Transverse colon (tissue), 4 donors: ENCODE measurements around the gene TRIM25.

Experiments
- POLR2A ChIP-seq: fragments of 450-650 bp; IDR thresholded peaks from one replicate; pipeline ENCODE4 v1.6.1; 2016; ENCODE audit warnings: antibody characterized with exemption, mild to moderate bottlenecking, moderate library complexity
- POLR2AphosphoS5 ChIP-seq, 3 donors: sonication (generic); formaldehyde crosslinking; IDR thresholded peaks; one replicate each; pipeline ENCODE4 v1.6.1; 2016; ENCODE audit warnings: antibody characterized with exemption in 3 of 3
- TF ChIP-seq, protein P1 (sequence below), 5 experiments: fragments of 200-600 bp in 3 of 5; fragments of 450-650 bp in 2 of 5; sonication (generic) in 3 of 5; IDR thresholded peaks; 1 replicate in 2 of 5; 2 replicates in 3 of 5; pipeline ENCODE4 v1.5.1; 2016 to 2017; ENCODE audit warnings: antibody characterized with exemption in 5 of 5, inconsistent platforms in 3 of 5, mild to moderate bottlenecking in 2 of 5, moderate library complexity in 1 of 5

DNA sequence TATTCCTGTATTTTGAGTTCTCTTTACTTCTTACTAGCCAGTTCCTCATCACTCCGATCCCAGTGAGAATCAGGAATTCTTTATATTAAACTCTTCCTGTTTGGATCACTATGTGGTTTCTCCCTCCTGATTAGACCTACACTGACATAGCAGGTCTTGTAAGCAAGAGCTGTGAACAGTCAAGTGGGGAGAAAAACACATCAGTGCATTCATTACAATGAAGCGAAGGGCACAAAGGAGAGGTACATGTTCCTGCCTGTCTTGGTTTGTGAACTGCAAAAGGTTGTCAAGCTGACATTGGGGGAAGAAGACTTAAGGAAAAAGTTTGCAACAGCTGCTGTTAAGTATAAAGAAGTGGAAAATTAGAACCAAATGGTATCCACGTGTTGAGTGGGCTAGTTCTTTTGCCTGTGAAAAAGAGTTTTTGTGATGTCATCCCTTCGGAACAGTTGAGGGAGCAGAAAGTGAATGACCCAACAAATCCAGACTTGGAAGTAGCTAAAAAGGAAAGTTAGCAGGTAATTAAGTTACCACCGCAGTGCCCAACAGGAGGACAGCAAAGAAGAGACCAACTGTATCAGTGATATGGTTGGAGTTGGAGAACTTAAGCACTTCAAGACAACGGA lies 23.0 kb upstream of the TRIM25 start:
- TF ChIP-seq, protein P1, sequence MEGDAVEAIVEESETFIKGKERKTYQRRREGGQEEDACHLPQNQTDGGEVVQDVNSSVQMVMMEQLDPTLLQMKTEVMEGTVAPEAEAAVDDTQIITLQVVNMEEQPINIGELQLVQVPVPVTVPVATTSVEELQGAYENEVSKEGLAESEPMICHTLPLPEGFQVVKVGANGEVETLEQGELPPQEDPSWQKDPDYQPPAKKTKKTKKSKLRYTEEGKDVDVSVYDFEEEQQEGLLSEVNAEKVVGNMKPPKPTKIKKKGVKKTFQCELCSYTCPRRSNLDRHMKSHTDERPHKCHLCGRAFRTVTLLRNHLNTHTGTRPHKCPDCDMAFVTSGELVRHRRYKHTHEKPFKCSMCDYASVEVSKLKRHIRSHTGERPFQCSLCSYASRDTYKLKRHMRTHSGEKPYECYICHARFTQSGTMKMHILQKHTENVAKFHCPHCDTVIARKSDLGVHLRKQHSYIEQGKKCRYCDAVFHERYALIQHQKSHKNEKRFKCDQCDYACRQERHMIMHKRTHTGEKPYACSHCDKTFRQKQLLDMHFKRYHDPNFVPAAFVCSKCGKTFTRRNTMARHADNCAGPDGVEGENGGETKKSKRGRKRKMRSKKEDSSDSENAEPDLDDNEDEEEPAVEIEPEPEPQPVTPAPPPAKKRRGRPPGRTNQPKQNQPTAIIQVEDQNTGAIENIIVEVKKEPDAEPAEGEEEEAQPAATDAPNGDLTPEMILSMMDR (IDR thresholded peaks at IDR 0.05), result no peak
- TF ChIP-seq POLR2AphosphoS5 (IDR thresholded peaks at IDR 0.05) (no peak), POLR2A (no peak)
